RWPE1 (cell line): ENCODE measurements around the gene CLBA1.
A peak's percentile ranks its signal among the peaks of the same experiment; 100 is the strongest.
"Not testable (repeated sequence)": the region's sequence is repeated elsewhere in the genome, so short reads cannot be mapped to it uniquely, and the experiment has no call there.

Source experiments
- CTCF ChIA-PET: fragments of 350-600 bp; sonication (Branson Sonifier 250); formaldehyde crosslinking; extraction: SDS; loops from one replicate; lab custom pipeline; 2021; lab: Yijun Ruan, JAX
- POLR2A ChIA-PET: fragments of 400-600 bp; formaldehyde crosslinking; extraction: SDS; loops from one replicate; lab custom pipeline; 2020; ENCODE audit warnings: antibody characterized with exemption; ENCODE audit not compliant: low non-redundant PET; lab: Yijun Ruan, JAX
- DNase-seq: peaks from one replicate; pipeline ENCODE4 v3.0.0; 2012; ENCODE audit warnings: low spot score
- H3K27ac ChIP-seq: fragments of 450-650 bp; 2 replicates; pipeline ENCODE4 v1.5.1; 2017
- CTCF ChIP-seq: fragments of 450-650 bp; conservative IDR thresholded peaks from 2 replicates; pipeline ENCODE4 v1.5.1; 2017; ENCODE audit warnings: low read depth, mild to moderate bottlenecking

CLBA1 gene

DNA sequence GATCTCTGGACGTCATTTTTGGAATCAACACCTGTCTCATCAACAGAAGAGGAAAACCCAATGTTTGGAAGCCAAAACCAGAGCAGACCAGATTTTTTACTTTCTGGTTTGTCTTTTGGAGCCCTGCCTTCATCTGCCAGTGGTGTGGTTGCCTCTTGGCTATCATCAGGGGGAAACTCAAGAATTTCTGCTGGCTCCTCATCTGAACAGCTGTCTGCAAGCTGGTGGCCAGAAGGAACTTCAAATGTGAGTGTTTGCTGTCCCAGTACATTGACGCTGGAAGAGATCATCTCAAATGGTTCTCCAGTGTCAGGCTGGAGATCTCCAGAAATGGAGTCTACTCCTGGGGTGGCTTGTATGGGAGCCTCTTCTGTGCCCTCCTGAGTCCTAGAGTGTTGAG lies 47.2 kb upstream of the CLBA1 start:
- TF ChIP-seq CTCF, result no peak
- ChIA-PET POLR2A (no interaction called here), CTCF (no interaction called here)
- peak overlapping the region; percentile 26 for H3K27ac ChIP-seq
- DNase-seq, result no peak

GRCh38 chr14:104938960-104939359 lies 46.6 kb upstream of the CLBA1 start:
- TF ChIP-seq CTCF, result no peak
- H3K27ac ChIP-seq, result peak overlapping the region; percentile 26
- DNase-seq, result no peak
- POLR2A ChIA-PET, result no interaction called here
- CTCF ChIA-PET, result no interaction called here

DNA sequence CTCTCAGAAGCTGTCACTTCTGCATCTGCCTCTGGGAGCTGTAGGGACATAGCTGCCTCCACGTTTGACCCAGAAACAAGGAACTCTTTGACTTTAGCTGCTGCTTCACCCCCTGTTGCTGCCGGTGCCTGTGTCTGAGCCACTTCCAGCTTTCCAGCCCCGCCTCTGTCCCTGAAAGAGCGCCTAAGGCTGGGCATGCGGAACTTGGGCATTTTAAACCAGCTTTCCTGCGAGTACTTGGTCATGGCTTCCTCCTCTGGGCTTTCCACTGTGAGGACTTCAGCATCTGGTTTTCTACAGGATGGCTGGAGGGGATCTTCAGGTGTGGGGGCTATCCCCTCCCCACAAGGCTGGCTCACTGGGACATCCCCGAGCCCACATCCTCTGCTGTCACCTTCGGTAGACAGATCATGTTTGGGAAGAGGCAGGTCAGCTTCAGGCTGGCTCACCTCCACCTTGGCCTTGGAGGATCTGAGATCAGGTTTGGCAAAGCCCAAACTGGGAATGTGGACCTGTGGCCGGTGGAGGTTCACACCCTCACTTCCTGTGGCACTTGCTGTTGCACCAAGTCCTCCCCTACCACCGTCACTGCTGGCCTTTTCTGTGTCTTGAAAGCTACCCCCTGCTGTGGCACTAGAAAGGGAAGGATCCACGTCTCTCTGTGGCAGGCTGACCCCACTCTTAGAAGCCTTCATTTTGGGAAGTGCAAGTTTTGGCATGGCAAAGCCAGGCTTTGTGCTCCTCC lies 45.8 kb upstream of the CLBA1 start:
- TF ChIP-seq CTCF, result no peak
- peak overlapping the region; percentile 43 for H3K27ac ChIP-seq
- no peak for DNase-seq
- ChIA-PET POLR2A (no interaction called here), CTCF (interaction anchor here (0.6 kb wide), 2 partner anchors 349 to 1471 kb away, joined by 3 read pairs; no protein-coding TSS in a partner anchor)

GRCh38 chr14:104940526-104941150 lies 45.0 kb upstream of the CLBA1 start:
- ChIA-PET CTCF (interaction anchor here (0.6 kb wide), 1 partner anchor 1470 kb away, joined by 3 read pairs; no protein-coding TSS in a partner anchor), POLR2A (no interaction called here)
- peak overlapping the region; percentile 43 for H3K27ac ChIP-seq
- DNase-seq, result no peak
- TF ChIP-seq CTCF, result no peak

DNA sequence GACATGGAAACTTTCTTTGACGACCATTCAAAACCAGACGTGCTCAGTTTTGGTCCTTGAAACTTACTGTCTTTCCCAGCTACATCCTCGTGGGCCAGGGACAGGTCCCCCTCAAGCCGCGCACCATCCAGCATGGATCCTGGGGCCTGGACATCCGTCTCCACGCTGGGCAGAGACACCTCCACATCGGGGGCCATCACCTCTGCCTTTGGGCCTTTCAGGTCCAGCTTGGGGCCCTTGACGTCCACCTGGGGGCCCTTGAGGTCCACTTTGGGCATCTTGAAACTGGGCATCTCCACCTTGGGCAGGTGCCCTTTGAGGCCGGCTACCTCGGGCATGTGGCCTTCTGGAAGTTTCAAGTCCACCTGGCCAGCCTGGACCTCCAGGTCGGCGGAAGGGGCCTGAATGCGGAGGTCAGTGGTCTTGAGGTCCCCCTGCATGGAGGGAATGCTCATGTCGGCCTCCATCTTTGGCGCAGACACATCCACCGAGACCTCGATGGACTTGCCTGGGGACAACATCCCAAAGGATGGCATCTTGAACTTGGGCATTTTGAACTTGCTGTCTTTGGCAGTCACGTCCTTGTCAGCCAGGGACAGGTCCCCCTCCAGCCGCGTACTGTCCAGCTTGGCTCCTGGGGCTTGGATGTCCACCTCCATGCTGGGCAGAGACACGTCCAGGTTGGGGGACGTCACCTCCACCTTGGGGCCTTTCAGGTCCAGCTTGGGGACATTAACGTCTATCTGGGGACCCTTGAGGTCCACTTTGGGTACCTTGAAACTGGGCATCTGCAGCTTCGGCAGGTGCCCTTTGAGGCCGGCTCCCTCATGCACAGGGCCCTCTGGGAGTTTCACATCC lies 43.9 kb upstream of the CLBA1 start:
- ChIA-PET POLR2A (no interaction called here), CTCF (no interaction called here)
- no peak overlapping the region for H3K27ac ChIP-seq
- DNase-seq, result no peak
- TF ChIP-seq CTCF, result no peak

GRCh38 chr14:104942586-104942985 lies 43.0 kb upstream of the CLBA1 start:
- ChIA-PET CTCF (no interaction called here), POLR2A (no interaction called here)
- DNase-seq, result no peak
- no peak overlapping the region for H3K27ac ChIP-seq
- TF ChIP-seq CTCF, result no peak

- DNase-seq, CTCF ChIA-PET, POLR2A ChIA-PET: not testable (repeated sequence)
These were observed 42.2 kb upstream of the CLBA1 start for GRCh38 chr14:104943216-104944015.

DNA sequence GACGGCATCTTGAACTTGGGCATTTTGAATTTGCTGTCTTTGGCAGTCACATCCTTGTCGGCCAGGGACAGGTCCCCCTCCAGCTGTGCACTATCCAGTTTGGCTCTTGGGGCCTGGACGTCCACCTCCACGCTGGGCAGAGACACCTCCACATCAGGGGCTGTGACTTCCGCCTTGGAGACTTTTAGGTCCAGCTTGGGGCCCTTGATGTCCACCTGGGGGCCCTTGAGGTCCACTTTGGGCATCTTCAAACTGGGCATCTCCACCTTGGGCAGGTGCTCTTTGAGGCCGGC lies 41.6 kb upstream of the CLBA1 start:
- DNase-seq, H3K27ac ChIP-seq, CTCF ChIA-PET, POLR2A ChIA-PET: not testable (repeated sequence)

More at GRCh38 chr14:104943216-104944015, 42.2 kb upstream of the CLBA1 start:
- H3K27ac ChIP-seq, result not testable (repeated sequence)
